HEK293 (cell line): ENCODE results near the gene MLX.
A peak's percentile ranks its signal among the peaks of the same experiment; 100 is the strongest.

ENCODE experiments used
- CTCF ChIA-PET: fragments of 350-600 bp; formaldehyde crosslinking; extraction: SDS; loops from one replicate; lab custom pipeline; 2021; ENCODE audit warnings: antibody characterized with exemption; lab: Yijun Ruan, JAX
- POLR2A ChIA-PET: fragments of 300-600 bp; formaldehyde crosslinking; extraction: SDS; loops from one replicate; lab custom pipeline; 2020; ENCODE audit warnings: antibody characterized with exemption, inconsistent platforms; lab: Yijun Ruan, JAX
- H3K27ac ChIP-seq: fragments of 200-500 bp; sonication (Bioruptor generic); 2 replicates; pipeline ENCODE4 v1.5.1; 2014; ENCODE audit warnings: low read depth, low read length, control low read depth, inconsistent platforms; ENCODE audit errors: extremely low read depth
- H3K36me3 ChIP-seq, 2 experiments: fragments of 200-500 bp in 1 of 2; sonication (Bioruptor generic) in 1 of 2; 1 replicate in 1 of 2; 2 replicates in 1 of 2; pipeline ENCODE4 v1.5.1; 2014 to 2017; ENCODE audit warnings: inconsistent platforms in 2 of 2, low read length in 2 of 2; ENCODE audit not compliant: control insufficient read depth in 2 of 2, insufficient read depth in 1 of 2
- H3K4me1 ChIP-seq: fragments of 200-500 bp; sonication (Bioruptor generic); 2 replicates; pipeline ENCODE4 v1.5.1; 2014; ENCODE audit warnings: mild to moderate bottlenecking, low read length, inconsistent platforms; ENCODE audit not compliant: control insufficient read depth, insufficient read depth
- H3K4me3 ChIP-seq: 2 replicates; pipeline ENCODE4 v1.5.1; 2011; ENCODE audit warnings: low read depth, mild to moderate bottlenecking, control low read depth, low read length, moderate library complexity
- H3K9me3 ChIP-seq: fragments of 200-500 bp; sonication (Bioruptor generic); 2 replicates; pipeline ENCODE4 v1.5.1; 2014; ENCODE audit warnings: low read depth, low read length, inconsistent platforms; ENCODE audit not compliant: control insufficient read depth, insufficient read depth
- BCL11A ChIP-seq: fragments of 450-650 bp; formaldehyde crosslinking; IDR thresholded peaks from 2 replicates; pipeline ENCODE4 v1.5.1; 2016; ENCODE audit warnings: low read depth, missing biosample characterization, missing genetic modification characterization
- CTCF ChIP-seq: fragments of 450-650 bp; formaldehyde crosslinking; IDR thresholded peaks from 2 replicates; pipeline ENCODE4 v1.5.1; 2016; ENCODE audit warnings: missing biosample characterization, missing genetic modification characterization
- EGR2 ChIP-seq: fragments of 450-650 bp; formaldehyde crosslinking; IDR thresholded peaks from 2 replicates; pipeline ENCODE4 v1.5.1; 2016; ENCODE audit warnings: low read depth, missing biosample characterization, missing genetic modification characterization
- GLIS1 ChIP-seq: fragments of 450-650 bp; formaldehyde crosslinking; IDR thresholded peaks from 2 replicates; pipeline ENCODE4 v1.5.1; 2016; ENCODE audit warnings: missing biosample characterization, missing genetic modification characterization
- KLF9 ChIP-seq: fragments of 450-650 bp; formaldehyde crosslinking; IDR thresholded peaks from 2 replicates; pipeline ENCODE4 v1.5.1; 2016; ENCODE audit warnings: missing biosample characterization, missing genetic modification characterization, low read depth
- OSR2 ChIP-seq: fragments of 450-650 bp; formaldehyde crosslinking; IDR thresholded peaks from 2 replicates; pipeline ENCODE4 v1.5.1; 2016; ENCODE audit warnings: missing biosample characterization, missing genetic modification characterization
- OVOL3 ChIP-seq: fragments of 450-650 bp; formaldehyde crosslinking; IDR thresholded peaks from 2 replicates; pipeline ENCODE4 v1.5.1; 2016; ENCODE audit warnings: missing biosample characterization, missing genetic modification characterization
- PATZ1 ChIP-seq: fragments of 450-650 bp; formaldehyde crosslinking; IDR thresholded peaks from 2 replicates; pipeline ENCODE4 v1.5.1; 2016; ENCODE audit warnings: missing biosample characterization, missing genetic modification characterization
- SP2 ChIP-seq: fragments of 450-650 bp; formaldehyde crosslinking; IDR thresholded peaks from 2 replicates; pipeline ENCODE4 v1.5.1; 2016; ENCODE audit warnings: missing biosample characterization, missing genetic modification characterization
- SP3 ChIP-seq: fragments of 450-650 bp; formaldehyde crosslinking; IDR thresholded peaks from 2 replicates; pipeline ENCODE4 v1.5.1; 2016; ENCODE audit warnings: missing biosample characterization, missing genetic modification characterization
- SP7 ChIP-seq: fragments of 450-650 bp; formaldehyde crosslinking; IDR thresholded peaks from 2 replicates; pipeline ENCODE4 v1.5.1; 2016; ENCODE audit warnings: missing biosample characterization, missing genetic modification characterization
- WT1 ChIP-seq: fragments of 450-650 bp; formaldehyde crosslinking; IDR thresholded peaks from 2 replicates; pipeline ENCODE4 v1.5.1; 2016; ENCODE audit warnings: missing biosample characterization, missing genetic modification characterization
- YY1 ChIP-seq: fragments of 450-650 bp; formaldehyde crosslinking; IDR thresholded peaks from 2 replicates; pipeline ENCODE4 v1.5.1; 2018; ENCODE audit warnings: missing biosample characterization, missing genetic modification characterization
- YY2 ChIP-seq: fragments of 450-650 bp; formaldehyde crosslinking; IDR thresholded peaks from 2 replicates; pipeline ENCODE4 v1.5.1; 2016; ENCODE audit warnings: missing biosample characterization, missing genetic modification characterization
- ZBTB11 ChIP-seq: fragments of 450-650 bp; formaldehyde crosslinking; conservative IDR thresholded peaks from 2 replicates; pipeline ENCODE4 v1.5.1; 2016; ENCODE audit warnings: low read depth, missing biosample characterization, missing genetic modification characterization
- ZBTB8A ChIP-seq: fragments of 450-650 bp; formaldehyde crosslinking; IDR thresholded peaks from 2 replicates; pipeline ENCODE4 v1.5.1; 2016; ENCODE audit warnings: missing biosample characterization, missing genetic modification characterization
- ZEB2 ChIP-seq: fragments of 450-650 bp; formaldehyde crosslinking; IDR thresholded peaks from 2 replicates; pipeline ENCODE4 v1.5.1; 2016; ENCODE audit warnings: missing biosample characterization, missing genetic modification characterization
- ZNF10 ChIP-seq: fragments of 450-650 bp; formaldehyde crosslinking; IDR thresholded peaks from 2 replicates; pipeline ENCODE4 v1.5.1; 2017; ENCODE audit warnings: missing biosample characterization, missing genetic modification characterization
- ZNF112 ChIP-seq: fragments of 450-650 bp; formaldehyde crosslinking; IDR thresholded peaks from 2 replicates; pipeline ENCODE4 v1.5.0; 2017; ENCODE audit warnings: missing biosample characterization, missing genetic modification characterization
- ZNF292 ChIP-seq: fragments of 450-650 bp; formaldehyde crosslinking; IDR thresholded peaks from 2 replicates; pipeline ENCODE4 v1.5.1; 2016; ENCODE audit warnings: low read depth, missing biosample characterization, missing genetic modification characterization, borderline replicate concordance
- ZNF341 ChIP-seq: fragments of 450-650 bp; formaldehyde crosslinking; IDR thresholded peaks from 2 replicates; pipeline ENCODE4; 2016; ENCODE audit warnings: low read depth, missing biosample characterization, missing genetic modification characterization
- ZNF394 ChIP-seq: fragments of 450-650 bp; formaldehyde crosslinking; IDR thresholded peaks from 2 replicates; pipeline ENCODE4 v1.5.1; 2016; ENCODE audit warnings: missing biosample characterization, missing genetic modification characterization, mild to moderate bottlenecking, moderate library complexity, borderline replicate concordance
- ZNF433 ChIP-seq: fragments of 450-650 bp; formaldehyde crosslinking; IDR thresholded peaks from 2 replicates; pipeline ENCODE4 v1.5.1; 2016; ENCODE audit warnings: missing biosample characterization, missing genetic modification characterization, low read depth
- ZNF600 ChIP-seq: fragments of 450-650 bp; formaldehyde crosslinking; IDR thresholded peaks from 2 replicates; pipeline ENCODE4 v1.5.1; 2016; ENCODE audit warnings: missing biosample characterization, missing genetic modification characterization
- ZNF660 ChIP-seq: fragments of 450-650 bp; IDR thresholded peaks from 2 replicates; pipeline ENCODE4 v1.5.1; 2018; ENCODE audit warnings: missing biosample characterization, mild to moderate bottlenecking, missing genetic modification characterization
- ZNF707 ChIP-seq: fragments of 450-650 bp; formaldehyde crosslinking; IDR thresholded peaks from 2 replicates; pipeline ENCODE4 v1.5.1; 2016; ENCODE audit warnings: missing biosample characterization, missing genetic modification characterization
- ZNF76 ChIP-seq: fragments of 450-650 bp; formaldehyde crosslinking; IDR thresholded peaks from 2 replicates; pipeline ENCODE4; 2016; ENCODE audit warnings: low read depth, missing biosample characterization, missing genetic modification characterization, borderline replicate concordance
- ZSCAN23 ChIP-seq: fragments of 450-650 bp; formaldehyde crosslinking; IDR thresholded peaks from 2 replicates; pipeline ENCODE4 v1.5.1; 2016; ENCODE audit warnings: missing biosample characterization, missing genetic modification characterization
- ZSCAN4 ChIP-seq: fragments of 450-650 bp; formaldehyde crosslinking; IDR thresholded peaks from 2 replicates; pipeline ENCODE4 v1.5.1; 2017; ENCODE audit warnings: missing biosample characterization, missing genetic modification characterization

MLX gene

GRCh38 chr17:42577532-42578281 is 10.8 kb downstream of the MLX start, which contains the start of gene PSMC3IP:
Gene PSMC3IP, minus strand, starts transcription at chr17:42577729. Its CDS starts 43 bp downstream, at chr17:42577686.
- peak within 1 kb of the TSS; percentile 92 for H3K27ac ChIP-seq
- ChIA-PET CTCF (interaction anchor here (0.5 to 7.4 kb wide), 70 partner anchors 9 to 906 kb away, joined by 3 to 112 read pairs (median 6); partner anchors contain the start of genes BECN1, CCR10, CNTNAP1 and DHX8), POLR2A (interaction anchor here (0.5 to 5.0 kb wide), 32 partner anchors 8 to 790 kb away, joined by 3 to 48 read pairs (median 4); partner anchors contain the start of genes BECN1, CAVIN1, CNTNAP1 and MLX)
- no peak; the same call in 1 of the 2 replicates for TF ChIP-seq ZSCAN23 (tag by site-specific recombination)
- peak; percentile 12; the same call in 1 of the 2 replicates for TF ChIP-seq BCL11A (tag by site-specific recombination)
- peak; percentile 30; the same call in 1 of the 2 replicates for TF ChIP-seq PATZ1 (tag by site-specific recombination)
- peak; percentile 49 for TF ChIP-seq ZNF76
- no peak for TF ChIP-seq ZNF292 (tag by site-specific recombination)
- TF ChIP-seq OVOL3: 0 out of 2 replicates have a peak, but pooled peaks have one; percentile 47
- peak; percentile 98 for TF ChIP-seq ZNF341 (tag by site-specific recombination)
- peak; percentile 23; the same call in 1 of the 2 replicates for TF ChIP-seq WT1 (tag by site-specific recombination)
- no peak for TF ChIP-seq KLF9 (tag by site-specific recombination)
- peak; percentile 99 for TF ChIP-seq ZNF600
- peak; percentile 75 for TF ChIP-seq CTCF
- TF ChIP-seq SP2 (tag by site-specific recombination): peak; percentile 93
- TF ChIP-seq ZNF394 (tag by site-specific recombination): 0 out of 2 replicates have a peak, but pooled peaks have one; percentile 25
- TF ChIP-seq ZSCAN4: no peak
- no peak for TF ChIP-seq YY2 (tag by site-specific recombination)
- TF ChIP-seq ZBTB11 (tag by site-specific recombination): peak; percentile 79
- TF ChIP-seq ZNF660 (tag by site-specific recombination): peak; percentile 39; the same call in 1 of the 2 replicates
- TF ChIP-seq ZBTB8A: peak; percentile 20; the same call in 1 of the 2 replicates
- no peak for TF ChIP-seq ZNF707 (tag by site-specific recombination)
- TF ChIP-seq ZNF112 (tag by site-specific recombination): no peak
- TF ChIP-seq OSR2 (tag by site-specific recombination): 0 out of 2 replicates have a peak, but pooled peaks have one; percentile 8
- TF ChIP-seq YY1 (tag by site-specific recombination): 0 out of 2 replicates have a peak, but pooled peaks have one; percentile 14
- peak; percentile 75 for TF ChIP-seq GLIS1 (tag by site-specific recombination)
- TF ChIP-seq ZNF433 (tag by site-specific recombination): no peak
- peak; percentile 63; the same call in 1 of the 2 replicates for TF ChIP-seq SP7 (tag by site-specific recombination)
- TF ChIP-seq SP3 (tag by site-specific recombination): peak; percentile 50
- TF ChIP-seq ZNF10 (tag by site-specific recombination): no peak
- peak; percentile 67 for TF ChIP-seq EGR2
- peak; percentile 78 for TF ChIP-seq ZEB2

More at GRCh38 chr17:42577532-42578281, 10.8 kb downstream of the MLX start, which contains the start of gene PSMC3IP:
- Histone ChIP-seq H3K36me3 (peaks cover 36 to 75% of the 10 kb centered on the region in 2 experiments), H3K4me3 (peak within 1 kb of the TSS; percentile 91), H3K9me3 (no peaks in the 10 kb centered on the region), H3K4me1 (peaks cover 4% of the 10 kb centered on the region)
